GM19193 (cell line): ENCODE data around the gene CCDC117.

ENCODE experiments used
- POLR2A ChIP-seq: IDR thresholded peaks from 4 replicates; pipeline ENCODE4 v1.6.1; 2011; ENCODE audit not compliant: insufficient read depth, insufficient read length; ENCODE audit errors: extremely low read depth

Gene CCDC117

GRCh38 chr22:28832731-28833130 is 60.2 kb downstream of the CCDC117 start:
- TF ChIP-seq POLR2A: no peak

- TF ChIP-seq POLR2A: no peak
These were observed 60.9 kb downstream of the CCDC117 start for GRCh38 chr22:28833276-28833923.

GRCh38 chr22:28835630-28836189 is 63.2 kb downstream of the CCDC117 start:
- no peak for TF ChIP-seq POLR2A

GRCh38 chr22:28837640-28838039 is 65.1 kb downstream of the CCDC117 start:
- TF ChIP-seq POLR2A: no peak
